Midbrain (tissue), 1 donor: ENCODE results near the gene CBX2.
"Not testable (repeated sequence)": the region's sequence is repeated elsewhere in the genome, so short reads cannot be mapped to it uniquely, and the experiment has no call there.

Source experiments
- DNase-seq: peaks from one replicate; lab custom pipeline; 2025; lab: John Stamatoyannopoulos, UW

CBX2 gene

DNA sequence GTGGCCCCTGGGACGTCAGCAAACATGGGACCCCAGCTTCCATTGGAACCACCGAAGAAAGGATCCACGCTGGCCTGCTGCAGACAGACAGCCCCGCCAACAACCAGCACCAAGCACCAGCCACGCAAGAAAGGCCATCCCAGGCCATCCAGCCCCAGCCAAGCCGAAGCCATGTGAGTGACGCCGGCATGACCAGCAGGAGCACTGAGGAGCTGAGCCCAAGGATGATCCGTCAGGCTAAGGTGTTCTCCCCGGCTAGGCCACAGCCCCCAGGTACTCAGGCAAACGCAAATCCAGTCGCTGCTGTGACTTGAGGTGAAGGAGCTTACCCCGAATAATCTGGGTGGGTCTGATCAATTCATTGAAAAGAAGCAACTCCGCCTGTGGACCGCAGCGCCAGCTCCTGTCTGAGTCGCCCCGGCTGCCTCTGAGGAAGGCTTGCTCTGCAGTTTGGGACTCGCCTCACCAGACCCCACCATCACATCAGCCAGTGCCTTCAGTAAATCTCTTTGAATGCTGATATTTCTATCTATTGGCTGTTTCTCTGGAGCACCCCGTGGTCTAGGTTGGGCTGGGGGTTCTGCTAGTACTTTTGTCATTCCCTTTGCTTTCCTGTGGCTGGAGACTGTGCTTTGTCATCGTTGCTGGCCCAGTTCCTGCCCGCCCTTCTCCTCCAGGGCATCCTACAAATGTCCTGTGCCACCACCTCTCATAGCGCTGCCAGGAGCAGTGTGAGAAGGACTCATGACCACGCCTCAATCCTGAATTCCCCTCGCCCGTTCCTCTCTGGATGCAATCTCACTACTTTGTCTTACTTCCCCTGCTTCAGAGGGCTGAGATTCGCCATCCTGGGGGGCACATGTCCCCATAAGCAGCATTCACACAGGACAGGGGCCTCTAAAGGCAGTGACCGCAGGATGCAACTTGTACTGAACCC is 8.1 kb upstream of the CBX2 start:
- no peak for DNase-seq

GRCh38 chr17:79771276-79771675 is 6.7 kb upstream of the CBX2 start:
- DNase-seq: no peak

- not testable (repeated sequence) for DNase-seq
Observed at GRCh38 chr17:79772726-79773125, 5.2 kb upstream of the CBX2 start.

DNA sequence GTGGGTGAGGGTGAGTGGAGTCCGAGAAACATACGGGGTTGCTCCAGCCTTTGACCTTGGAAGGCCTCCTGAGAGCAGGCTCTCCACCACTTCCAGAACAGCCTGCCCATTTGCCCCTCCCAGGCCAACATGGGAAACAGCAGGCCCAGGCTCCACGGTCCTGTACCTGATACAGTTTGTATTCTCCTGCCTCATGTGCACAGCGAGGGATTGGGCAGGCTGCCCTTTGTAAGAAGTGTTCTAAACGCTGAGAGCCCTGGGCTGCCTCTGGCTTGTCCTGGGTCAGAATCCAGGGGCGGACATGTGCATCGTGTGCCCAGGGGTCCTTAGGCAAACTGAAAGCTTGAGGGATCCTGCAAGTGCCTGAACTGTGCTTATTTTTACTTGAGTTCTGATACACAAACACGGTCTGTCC is 3.4 kb upstream of the CBX2 start:
- no peak for DNase-seq

DNA sequence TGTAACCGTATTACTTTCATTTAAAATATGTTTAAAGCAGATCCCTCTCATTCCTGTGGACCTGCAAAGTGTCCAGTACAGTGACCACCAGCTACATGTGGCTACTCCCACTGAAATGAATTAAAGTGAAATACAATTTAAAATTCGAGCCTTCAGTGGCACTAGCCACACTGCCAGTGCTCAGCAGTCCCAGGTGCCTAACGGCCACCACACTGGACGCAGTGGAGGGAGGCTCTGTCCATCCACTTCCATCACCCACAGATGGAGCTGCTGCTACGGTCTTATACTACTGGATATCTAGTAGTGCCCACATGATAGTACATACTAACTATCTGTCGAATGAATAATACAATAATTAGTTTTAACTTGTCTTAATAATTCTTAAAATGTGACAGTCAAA is 2.3 kb upstream of the CBX2 start:
- DNase-seq: no peak

DNA sequence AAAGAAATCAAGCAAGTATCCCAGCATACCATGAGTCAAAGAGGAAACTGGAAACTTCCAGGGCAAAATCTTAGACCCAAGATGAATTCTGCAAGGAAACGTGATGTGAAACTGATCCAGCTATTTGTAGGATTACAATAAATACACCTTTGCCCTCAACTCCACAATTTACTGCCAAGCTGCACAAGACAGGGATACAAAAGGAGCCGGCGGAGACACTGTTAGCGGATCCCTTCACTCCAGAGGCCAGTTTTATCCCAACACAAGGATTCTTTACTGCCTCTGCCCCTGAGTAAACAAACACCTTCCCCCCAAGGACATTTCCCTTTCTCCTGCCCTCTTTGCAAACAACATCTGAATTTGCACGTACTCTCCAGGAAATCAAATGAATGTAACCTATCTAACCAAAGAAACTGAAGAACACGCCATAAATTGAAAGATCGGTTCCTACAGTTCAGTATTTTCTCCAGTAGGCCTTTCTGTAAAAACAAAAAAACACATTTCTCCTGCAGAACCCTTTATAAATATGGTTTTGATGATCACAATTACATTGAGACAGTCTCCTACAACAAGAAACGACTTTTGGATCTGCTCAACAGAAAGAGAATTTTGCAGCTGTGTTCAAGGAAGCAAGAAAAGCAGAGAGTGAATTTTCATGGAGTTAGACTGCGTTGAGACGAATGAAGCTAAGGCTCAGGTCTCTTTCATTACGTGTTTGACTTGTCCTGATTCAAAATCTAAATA is 1.4 kb upstream of the CBX2 start:
- DNase-seq: no peak

DNA sequence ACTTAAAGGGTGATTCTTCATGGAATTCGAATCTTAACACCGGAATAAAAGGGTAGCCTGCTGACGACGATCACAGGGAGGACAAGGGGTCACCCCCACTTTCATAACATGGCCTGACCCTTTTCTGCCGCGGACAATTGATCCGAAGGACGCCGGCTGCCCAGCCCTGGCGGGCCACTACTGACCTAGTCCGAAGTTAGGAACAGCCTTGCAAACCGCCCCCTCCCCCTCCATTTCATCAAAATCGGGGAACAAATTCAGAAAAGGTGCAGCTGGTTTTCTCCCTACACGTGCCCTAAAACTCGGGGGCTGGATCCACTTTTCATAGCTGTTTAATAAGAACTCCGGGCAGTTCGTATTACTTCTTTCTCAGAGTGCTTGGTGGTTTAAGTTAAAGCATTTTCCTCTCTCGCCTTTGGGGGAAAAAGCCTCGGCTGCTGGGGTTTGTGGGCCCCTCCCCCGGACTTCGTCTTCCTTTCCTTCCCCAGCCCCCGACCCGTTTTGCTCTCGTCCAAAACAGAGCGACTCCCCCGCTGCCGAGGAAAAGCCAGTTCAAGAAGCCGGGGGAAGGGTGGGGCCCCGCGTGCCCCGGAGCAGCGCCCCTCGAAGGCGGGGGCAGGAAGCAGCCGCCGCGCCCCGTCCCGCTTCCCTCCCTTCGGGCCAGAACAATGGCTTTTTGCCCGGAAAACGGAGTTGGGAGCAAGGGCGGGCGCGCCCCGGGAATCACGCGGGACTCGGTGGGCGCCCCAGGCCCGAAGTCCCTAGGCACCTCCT is 641 bp upstream of the CBX2 start:
- DNase-seq: peak; percentile 59

DNA sequence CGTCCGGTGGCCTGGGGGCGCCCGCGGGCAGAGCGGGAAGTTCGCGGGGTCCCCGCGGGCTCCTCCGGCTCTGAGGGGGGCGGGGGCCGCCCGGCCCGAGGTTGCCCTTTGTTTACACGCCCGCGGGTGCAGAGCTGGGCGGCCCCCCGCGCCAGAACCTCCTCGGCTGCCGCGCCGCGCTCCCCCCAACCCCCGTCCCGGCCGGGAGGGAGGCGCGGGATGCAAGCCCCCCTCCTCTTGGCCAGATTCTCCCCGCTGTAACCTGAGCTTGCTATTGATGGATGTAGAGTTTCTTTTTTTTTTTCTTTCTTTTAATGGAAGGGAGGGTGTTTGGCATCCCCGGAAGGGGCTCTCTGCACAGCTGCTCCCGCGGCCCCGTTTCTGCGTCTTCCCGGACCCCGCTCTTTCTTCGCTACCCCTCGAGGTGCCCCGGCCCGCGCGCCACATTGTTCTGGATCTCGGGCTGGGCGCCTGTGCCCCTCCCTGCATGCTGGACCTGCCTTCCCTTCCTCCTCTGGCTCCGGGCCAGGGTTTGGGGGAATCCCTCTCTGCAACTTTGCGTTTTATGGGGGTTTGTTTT is 646 bp downstream of the CBX2 start:
- DNase-seq: no peak

GRCh38 chr17:79779084-79779529 is 1.2 kb downstream of the CBX2 start:
- no peak for DNase-seq

DNA sequence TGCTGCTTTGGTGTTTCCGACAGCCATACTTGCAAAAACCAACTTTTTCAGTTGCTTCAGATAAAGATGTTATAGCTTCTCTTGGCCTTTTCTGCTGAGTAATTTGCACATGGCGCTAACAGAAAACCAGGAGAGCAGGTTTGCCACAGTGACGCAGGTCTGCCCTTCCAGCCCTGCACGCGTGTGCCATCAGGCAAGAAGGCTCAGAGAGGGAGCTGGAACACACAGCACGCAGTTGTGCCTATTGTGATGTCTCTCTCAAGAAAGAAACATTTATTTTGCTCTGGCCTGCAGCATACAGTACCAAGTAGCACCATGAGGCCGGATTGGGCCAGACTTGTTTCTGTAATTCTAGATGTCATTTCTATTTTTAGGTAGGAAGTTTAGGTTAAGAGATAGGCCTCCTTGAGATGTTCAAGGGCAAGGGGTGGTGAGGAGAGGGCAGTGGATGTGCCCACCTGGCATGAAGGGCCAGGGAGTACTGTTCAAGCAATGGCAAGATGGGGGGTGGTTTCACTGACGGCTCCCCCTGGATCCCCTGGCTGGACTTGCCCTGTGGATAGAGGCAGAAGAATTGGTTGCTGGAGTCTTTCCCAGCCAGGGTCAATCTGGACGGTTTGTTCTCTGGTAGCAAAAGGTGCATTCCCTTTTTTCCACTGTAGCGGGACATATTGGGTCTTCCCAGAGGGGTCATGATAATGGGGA is 1.9 kb downstream of the CBX2 start:
- DNase-seq: no peak

DNA sequence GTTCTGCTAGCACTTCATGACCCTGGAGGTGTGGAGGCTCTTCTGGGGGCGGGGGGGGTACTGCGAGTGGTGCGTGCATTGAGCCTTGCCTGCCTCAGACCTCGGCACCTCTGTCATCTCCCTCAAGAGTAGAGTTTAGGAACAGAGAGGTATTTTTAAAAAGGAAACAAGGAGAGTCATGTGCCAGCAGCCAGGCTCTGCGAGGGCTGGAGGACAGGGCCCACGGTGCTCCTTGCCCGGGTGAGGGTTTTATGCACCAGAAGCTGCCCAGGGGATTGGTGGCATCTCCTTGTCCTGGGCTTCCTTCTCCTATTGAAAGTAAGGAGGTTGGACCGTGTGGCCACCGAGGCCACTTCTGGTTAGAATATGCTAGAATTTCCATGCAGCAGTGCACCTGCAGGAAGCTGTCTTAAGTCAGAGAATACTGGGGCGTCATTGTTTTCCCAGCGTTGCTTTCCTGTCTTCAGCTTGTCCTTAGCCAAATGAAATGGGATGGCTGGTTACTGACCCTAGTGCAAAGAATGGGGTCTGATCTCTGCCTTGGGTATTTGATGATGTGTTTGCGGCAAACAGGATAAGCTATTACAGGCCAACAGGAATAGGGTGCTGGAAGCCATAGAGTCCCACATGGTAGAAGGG is 3.2 kb downstream of the CBX2 start:
- no peak for DNase-seq

- DNase-seq: no peak
Observed at GRCh38 chr17:79781736-79782575, 4.0 kb downstream of the CBX2 start.

DNA sequence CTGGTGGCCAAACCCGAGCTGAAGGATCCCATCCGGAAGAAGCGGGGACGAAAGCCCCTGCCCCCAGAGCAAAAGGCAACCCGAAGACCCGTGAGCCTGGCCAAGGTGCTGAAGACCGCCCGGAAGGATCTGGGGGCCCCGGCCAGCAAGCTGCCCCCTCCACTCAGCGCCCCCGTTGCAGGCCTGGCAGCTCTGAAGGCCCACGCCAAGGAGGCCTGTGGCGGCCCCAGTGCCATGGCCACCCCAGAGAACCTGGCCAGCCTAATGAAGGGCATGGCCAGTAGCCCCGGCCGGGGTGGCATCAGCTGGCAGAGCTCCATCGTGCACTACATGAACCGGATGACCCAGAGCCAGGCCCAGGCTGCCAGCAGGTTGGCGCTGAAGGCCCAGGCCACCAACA is 5.9 kb downstream of the CBX2 start:
- no peak for DNase-seq

DNA sequence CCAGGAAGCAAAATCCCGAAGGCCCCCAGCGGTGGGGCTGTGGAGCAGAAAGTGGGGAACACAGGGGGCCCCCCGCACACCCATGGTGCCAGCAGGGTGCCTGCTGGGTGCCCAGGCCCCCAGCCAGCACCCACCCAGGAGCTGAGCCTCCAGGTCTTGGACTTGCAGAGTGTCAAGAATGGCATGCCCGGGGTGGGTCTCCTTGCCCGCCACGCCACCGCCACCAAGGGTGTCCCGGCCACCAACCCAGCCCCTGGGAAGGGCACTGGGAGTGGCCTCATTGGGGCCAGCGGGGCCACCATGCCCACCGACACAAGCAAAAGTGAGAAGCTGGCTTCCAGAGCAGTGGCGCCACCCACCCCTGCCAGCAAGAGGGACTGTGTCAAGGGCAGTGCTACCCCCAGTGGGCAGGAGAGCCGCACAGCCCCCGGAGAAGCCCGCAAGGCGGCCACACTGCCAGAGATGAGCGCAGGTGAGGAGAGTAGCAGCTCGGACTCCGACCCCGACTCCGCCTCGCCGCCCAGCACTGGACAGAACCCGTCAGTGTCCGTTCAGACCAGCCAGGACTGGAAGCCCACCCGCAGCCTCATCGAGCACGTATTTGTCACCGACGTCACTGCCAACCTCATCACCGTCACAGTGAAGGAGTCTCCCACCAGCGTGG is 6.5 kb downstream of the CBX2 start:
- DNase-seq: no peak

DNA sequence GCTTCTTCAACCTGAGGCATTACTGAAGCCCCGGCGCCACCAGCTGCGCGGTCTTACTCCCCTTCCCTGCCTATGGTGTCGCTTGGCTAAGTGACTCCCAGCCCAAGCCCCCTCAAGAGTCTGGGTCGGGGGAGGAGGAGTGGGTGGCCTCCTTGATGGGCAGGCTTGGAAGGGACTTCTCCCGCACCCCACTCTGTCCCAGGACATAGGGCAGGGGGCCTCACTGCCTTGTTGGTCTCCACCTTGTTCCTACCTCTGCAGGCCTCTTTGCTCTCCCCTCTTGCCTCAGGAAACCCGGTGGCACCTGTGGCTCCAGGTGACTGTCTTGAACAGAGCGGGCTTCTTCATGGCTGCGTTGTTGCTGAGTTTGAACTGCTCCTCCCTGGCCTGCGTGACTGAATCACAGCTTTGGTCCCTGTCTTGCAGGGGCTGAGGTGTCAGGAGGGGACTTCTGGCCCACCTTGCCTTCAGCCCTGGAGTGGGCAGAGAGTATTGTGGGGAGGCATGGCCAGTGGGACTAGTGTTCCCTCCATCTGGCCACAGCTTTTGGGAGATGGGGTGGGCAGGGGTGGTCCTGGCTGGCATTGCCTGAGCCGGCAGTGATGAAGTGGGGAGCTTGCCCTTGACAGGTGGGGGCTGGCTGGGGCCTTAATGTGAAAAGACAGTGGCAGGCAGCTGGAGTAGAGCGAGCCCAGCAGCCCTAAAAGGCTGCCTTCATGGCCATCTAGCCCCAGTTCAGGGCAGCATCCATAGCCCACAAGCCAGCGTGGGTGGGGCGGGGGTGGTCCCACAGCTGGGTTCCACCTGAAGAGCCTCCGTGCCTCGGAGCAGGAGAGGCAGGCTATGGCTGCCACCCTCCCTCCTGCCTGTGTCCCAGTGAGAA is 7.3 kb downstream of the CBX2 start:
- no peak for DNase-seq

GRCh38 chr17:79785900-79786810 is 8.2 kb downstream of the CBX2 start:
- no peak for DNase-seq

GRCh38 chr17:79786930-79787643 is 9.1 kb downstream of the CBX2 start:
- DNase-seq: no peak
